ENCODE data around the gene CD200R1. TPM values are rescaled to one million over a fixed set of nuclear protein-coding genes. Genes with fewer than 3 reads are reported as not detected.

The CD200R1 gene
- total and polyA plus RNA-seq, 2 of the 13 experiments (the other 11 are each of a cell fraction or from before 2014, with no cell fraction given) = 0.04 TPM; not detected in 1

DNA sequence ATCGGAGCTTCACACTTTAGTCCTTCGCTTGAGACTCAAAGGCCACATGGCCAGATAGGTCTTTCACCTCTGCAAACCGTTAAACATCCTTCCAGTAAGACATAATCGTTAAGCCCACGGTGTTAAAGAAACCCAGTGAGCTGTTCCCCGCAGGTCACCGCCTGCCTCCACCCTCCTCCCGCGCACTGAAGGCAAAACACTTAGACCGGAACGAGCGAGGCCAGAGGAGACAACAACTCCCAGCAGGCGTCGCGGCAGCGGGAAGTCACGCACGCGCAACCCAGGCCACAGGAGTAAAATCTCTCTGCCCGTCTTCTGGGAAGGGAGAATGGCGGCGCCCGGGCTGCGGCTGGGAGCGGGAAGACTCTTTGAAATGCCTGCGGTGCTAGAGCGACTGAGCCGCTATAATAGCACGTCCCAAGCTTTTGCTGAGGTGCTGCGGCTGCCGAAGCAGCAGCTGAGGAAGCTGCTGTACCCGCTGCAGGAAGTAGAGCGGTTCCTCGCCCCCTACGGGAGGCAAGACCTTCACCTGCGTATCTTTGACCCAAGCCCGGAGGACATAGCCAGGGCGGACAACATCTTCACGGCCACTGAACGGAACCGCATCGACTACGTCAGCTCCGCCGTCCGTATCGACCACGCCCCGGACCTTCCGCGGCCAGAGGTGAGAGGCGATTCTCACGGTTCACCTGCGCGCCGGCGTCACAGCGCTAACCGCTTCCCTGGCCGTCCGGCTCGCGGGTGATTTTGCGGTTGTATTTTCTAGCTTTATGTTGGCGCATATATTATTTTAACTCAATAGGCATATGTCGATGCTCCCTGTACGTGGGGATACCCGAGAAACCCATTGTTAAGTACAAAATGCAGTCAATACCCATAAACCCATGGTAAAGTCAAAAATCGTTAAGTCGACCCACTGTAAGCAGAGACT, 16.0 kb upstream of the CD200R1 start, which contains the start of gene GTPBP8 (continued):
- TF ChIP-seq REPIN1 (CRISPR knock-in tag; IDR thresholded peaks at IDR 0.05; ENCODE audit: borderline replicate concordance, low read depth) (peak; percentile 93), ZNF83 (CRISPR knock-in tag; IDR thresholded peaks at IDR 0.05; ENCODE audit: borderline replicate concordance) (no peak), JUNB (CRISPR knock-in tag; IDR thresholded peaks at IDR 0.05; ENCODE audit: borderline replicate concordance) (no peak), ZNF180 (CRISPR knock-in tag; IDR thresholded peaks at IDR 0.05; ENCODE audit: borderline replicate concordance, low read depth) (no peak), KLF15 (CRISPR knock-in tag; IDR thresholded peaks at IDR 0.05; ENCODE audit: borderline replicate concordance) (no peak; the same call in 1 of the 2 replicates), POLR2AphosphoS5 (IDR thresholded peaks at IDR 0.05; ENCODE audit: low read depth, low read length) (peak; percentile 95), ZNF773 (CRISPR knock-in tag; IDR thresholded peaks at IDR 0.05; ENCODE audit: borderline replicate concordance) (no peak), NR2F1 (CRISPR knock-in tag; IDR thresholded peaks at IDR 0.05) (no peak), ZNF652 (CRISPR knock-in tag; IDR thresholded peaks at IDR 0.05; ENCODE audit: borderline replicate concordance, low read depth) (no peak), NR2F2 (IDR thresholded peaks at IDR 0.05; ENCODE audit: borderline replicate concordance, low read depth) (0 out of 2 replicates have a peak, but pooled peaks have one; percentile 43)
- TF ChIP-seq, protein P1, sequence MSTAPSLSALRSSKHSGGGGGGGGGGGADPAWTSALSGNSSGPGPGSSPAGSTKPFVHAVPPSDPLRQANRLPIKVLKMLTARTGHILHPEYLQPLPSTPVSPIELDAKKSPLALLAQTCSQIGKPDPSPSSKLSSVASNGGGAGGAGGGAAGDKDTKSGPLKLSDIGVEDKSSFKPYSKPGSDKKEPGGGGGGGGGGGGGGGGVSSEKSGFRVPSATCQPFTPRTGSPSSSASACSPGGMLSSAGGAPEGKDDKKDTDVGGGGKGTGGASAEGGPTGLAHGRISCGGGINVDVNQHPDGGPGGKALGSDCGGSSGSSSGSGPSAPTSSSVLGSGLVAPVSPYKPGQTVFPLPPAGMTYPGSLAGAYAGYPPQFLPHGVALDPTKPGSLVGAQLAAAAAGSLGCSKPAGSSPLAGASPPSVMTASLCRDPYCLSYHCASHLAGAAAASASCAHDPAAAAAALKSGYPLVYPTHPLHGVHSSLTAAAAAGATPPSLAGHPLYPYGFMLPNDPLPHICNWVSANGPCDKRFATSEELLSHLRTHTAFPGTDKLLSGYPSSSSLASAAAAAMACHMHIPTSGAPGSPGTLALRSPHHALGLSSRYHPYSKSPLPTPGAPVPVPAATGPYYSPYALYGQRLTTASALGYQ (CRISPR knock-in tag; IDR thresholded peaks at IDR 0.05) = peak; percentile 74
- TF ChIP-seq, protein P2, sequence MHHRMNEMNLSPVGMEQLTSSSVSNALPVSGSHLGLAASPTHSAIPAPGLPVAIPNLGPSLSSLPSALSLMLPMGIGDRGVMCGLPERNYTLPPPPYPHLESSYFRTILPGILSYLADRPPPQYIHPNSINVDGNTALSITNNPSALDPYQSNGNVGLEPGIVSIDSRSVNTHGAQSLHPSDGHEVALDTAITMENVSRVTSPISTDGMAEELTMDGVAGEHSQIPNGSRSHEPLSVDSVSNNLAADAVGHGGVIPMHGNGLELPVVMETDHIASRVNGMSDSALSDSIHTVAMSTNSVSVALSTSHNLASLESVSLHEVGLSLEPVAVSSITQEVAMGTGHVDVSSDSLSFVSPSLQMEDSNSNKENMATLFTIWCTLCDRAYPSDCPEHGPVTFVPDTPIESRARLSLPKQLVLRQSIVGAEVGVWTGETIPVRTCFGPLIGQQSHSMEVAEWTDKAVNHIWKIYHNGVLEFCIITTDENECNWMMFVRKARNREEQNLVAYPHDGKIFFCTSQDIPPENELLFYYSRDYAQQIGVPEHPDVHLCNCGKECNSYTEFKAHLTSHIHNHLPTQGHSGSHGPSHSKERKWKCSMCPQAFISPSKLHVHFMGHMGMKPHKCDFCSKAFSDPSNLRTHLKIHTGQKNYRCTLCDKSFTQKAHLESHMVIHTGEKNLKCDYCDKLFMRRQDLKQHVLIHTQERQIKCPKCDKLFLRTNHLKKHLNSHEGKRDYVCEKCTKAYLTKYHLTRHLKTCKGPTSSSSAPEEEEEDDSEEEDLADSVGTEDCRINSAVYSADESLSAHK (CRISPR knock-in tag; IDR thresholded peaks at IDR 0.05; ENCODE audit: borderline replicate concordance) = no peak
- TF ChIP-seq, protein P3, sequence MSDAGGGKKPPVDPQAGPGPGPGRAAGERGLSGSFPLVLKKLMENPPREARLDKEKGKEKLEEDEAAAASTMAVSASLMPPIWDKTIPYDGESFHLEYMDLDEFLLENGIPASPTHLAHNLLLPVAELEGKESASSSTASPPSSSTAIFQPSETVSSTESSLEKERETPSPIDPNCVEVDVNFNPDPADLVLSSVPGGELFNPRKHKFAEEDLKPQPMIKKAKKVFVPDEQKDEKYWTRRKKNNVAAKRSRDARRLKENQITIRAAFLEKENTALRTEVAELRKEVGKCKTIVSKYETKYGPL (CRISPR knock-in tag; IDR thresholded peaks at IDR 0.05) = no peak
- TF ChIP-seq, protein P4, sequence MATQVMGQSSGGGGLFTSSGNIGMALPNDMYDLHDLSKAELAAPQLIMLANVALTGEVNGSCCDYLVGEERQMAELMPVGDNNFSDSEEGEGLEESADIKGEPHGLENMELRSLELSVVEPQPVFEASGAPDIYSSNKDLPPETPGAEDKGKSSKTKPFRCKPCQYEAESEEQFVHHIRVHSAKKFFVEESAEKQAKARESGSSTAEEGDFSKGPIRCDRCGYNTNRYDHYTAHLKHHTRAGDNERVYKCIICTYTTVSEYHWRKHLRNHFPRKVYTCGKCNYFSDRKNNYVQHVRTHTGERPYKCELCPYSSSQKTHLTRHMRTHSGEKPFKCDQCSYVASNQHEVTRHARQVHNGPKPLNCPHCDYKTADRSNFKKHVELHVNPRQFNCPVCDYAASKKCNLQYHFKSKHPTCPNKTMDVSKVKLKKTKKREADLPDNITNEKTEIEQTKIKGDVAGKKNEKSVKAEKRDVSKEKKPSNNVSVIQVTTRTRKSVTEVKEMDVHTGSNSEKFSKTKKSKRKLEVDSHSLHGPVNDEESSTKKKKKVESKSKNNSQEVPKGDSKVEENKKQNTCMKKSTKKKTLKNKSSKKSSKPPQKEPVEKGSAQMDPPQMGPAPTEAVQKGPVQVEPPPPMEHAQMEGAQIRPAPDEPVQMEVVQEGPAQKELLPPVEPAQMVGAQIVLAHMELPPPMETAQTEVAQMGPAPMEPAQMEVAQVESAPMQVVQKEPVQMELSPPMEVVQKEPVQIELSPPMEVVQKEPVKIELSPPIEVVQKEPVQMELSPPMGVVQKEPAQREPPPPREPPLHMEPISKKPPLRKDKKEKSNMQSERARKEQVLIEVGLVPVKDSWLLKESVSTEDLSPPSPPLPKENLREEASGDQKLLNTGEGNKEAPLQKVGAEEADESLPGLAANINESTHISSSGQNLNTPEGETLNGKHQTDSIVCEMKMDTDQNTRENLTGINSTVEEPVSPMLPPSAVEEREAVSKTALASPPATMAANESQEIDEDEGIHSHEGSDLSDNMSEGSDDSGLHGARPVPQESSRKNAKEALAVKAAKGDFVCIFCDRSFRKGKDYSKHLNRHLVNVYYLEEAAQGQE (IDR thresholded peaks at IDR 0.05; ENCODE audit: borderline replicate concordance in 1 of 2, low read depth in 1 of 2, low read length in 2 of 2) = peak in 1 of 2 experiments; percentile 60; a peak in 2 of 4 replicates

Data from HepG2 (cell line).